Hepatocyte (in vitro differentiated cells): ENCODE measurements around the gene CTPS2. TPM values are rescaled to one million over a fixed set of nuclear protein-coding genes. Genes with fewer than 3 reads are reported as not detected.

Experiments
- DNase-seq: peaks from one replicate; pipeline ENCODE4 v3.0.0-alpha.2; 2016; ENCODE audit warnings: low spot score
- H2AFZ ChIP-seq: fragments of 200-600 bp; sonication (generic); 2 replicates; pipeline ENCODE4 v1.6.0; 2016; ENCODE audit warnings: antibody characterized with exemption, mild to moderate bottlenecking
- H3K27ac ChIP-seq: fragments of 200-600 bp; sonication (generic); 2 replicates; pipeline ENCODE4 v1.5.1; 2016; ENCODE audit warnings: mild to moderate bottlenecking
- H3K27me3 ChIP-seq: fragments of 200-600 bp; sonication (generic); 2 replicates; pipeline ENCODE4 v1.6.1; 2016
- H3K36me3 ChIP-seq: fragments of 200-600 bp; sonication (generic); replicated peaks from 2 replicates; pipeline ENCODE4 v1.5.1; 2016; ENCODE audit warnings: low read depth; ENCODE audit not compliant: insufficient read depth
- H3K4me1 ChIP-seq: fragments of 200-600 bp; sonication (generic); 2 replicates; pipeline ENCODE4 v1.5.1; 2016; ENCODE audit warnings: mild to moderate bottlenecking, moderate library complexity; ENCODE audit not compliant: insufficient read depth
- H3K4me2 ChIP-seq: fragments of 200-600 bp; sonication (generic); 2 replicates; pipeline ENCODE4 v1.6.0; 2016
- H3K4me3 ChIP-seq: fragments of 200-600 bp; sonication (generic); 2 replicates; pipeline ENCODE4 v1.5.1; 2016; ENCODE audit warnings: mild to moderate bottlenecking
- H3K79me2 ChIP-seq: fragments of 200-600 bp; sonication (generic); 2 replicates; pipeline ENCODE4 v1.6.0; 2017; ENCODE audit warnings: mild to moderate bottlenecking
- H3K9me2 ChIP-seq: fragments of 200-600 bp; sonication (generic); replicated peaks from 2 replicates; pipeline ENCODE4 v1.6.0; 2017; ENCODE audit warnings: mild to moderate bottlenecking; ENCODE audit not compliant: insufficient read depth
- H3K9me3 ChIP-seq: fragments of 200-600 bp; sonication (generic); 2 replicates; pipeline ENCODE4 v1.5.1; 2016; ENCODE audit warnings: low read depth, mild to moderate bottlenecking
- H4K20me1 ChIP-seq: fragments of 200-600 bp; sonication (generic); 2 replicates; pipeline ENCODE4 v1.6.0; 2016; ENCODE audit warnings: mild to moderate bottlenecking; ENCODE audit not compliant: insufficient read depth, poor library complexity, severe bottlenecking
- CTCF ChIP-seq: fragments of 200-600 bp; sonication (generic); IDR thresholded peaks from 2 replicates; pipeline ENCODE4 v1.5.1; 2016; ENCODE audit warnings: antibody characterized with exemption, mild to moderate bottlenecking; ENCODE audit not compliant: poor library complexity
- EZH2 ChIP-seq: fragments of 200-600 bp; sonication (generic); IDR thresholded peaks from 2 replicates; pipeline ENCODE4 v1.6.1; 2016; ENCODE audit warnings: antibody characterized with exemption, mild to moderate bottlenecking, borderline replicate concordance
- EZH2phosphoT487 ChIP-seq: fragments of 200-600 bp; sonication (generic); IDR thresholded peaks from one replicate; pipeline ENCODE4 v1.6.1; 2018; ENCODE audit warnings: antibody characterized with exemption, mild to moderate bottlenecking, low read depth, moderate library complexity; ENCODE audit not compliant: unreplicated experiment, severe bottlenecking
- WGBS: methylation state at CpG from one replicate; pipeline ENCODE4 v1.1.6; 2016; ENCODE audit warnings: low lambda C conversion rate; ENCODE audit errors: missing lambda C conversion rate; 5-methylcytosine and 5-hydroxymethylcytosine counted together
- microRNA counts: library from miRNA; unstranded; fragments of <30 nt; microRNA quantifications from one replicate; lab custom pipeline; 2017
- microRNA-seq: library from miRNA; unstranded; fragments of <30 nt; microRNA quantifications from one replicate; pipeline ENCODE4, GENCODE V29; 2017
- polyA plus RNA-seq: library from polyadenylated mRNA; unstranded; fragments of >200 nt; fragmentation: Nextera tagmentation; extraction: Ambion mirVana; gene quantifications from 2 replicates; pipeline ENCODE4 v1.2.1, GENCODE V29; 2016
- small RNA-seq: library from RNA; depleted of rRNA; stranded (forward); fragments of <200 nt; gene quantifications from one replicate; pipeline ENCODE3, GENCODE V24; 2014
- total RNA-seq: library from RNA; depleted of rRNA; stranded (reverse); fragments of >200 nt; gene quantifications from 2 replicates; pipeline ENCODE4 v1.2.3, GENCODE V29; 2014

The CTPS2 gene
- total and polyA plus RNA-seq, 2 experiments from 2014 or later, result 26.2 to 55.7 TPM

GRCh38 chrX:16544969-16545368 lies 167.5 kb downstream of the CTPS2 start:
- H2AFZ ChIP-seq, result no peak overlapping the region
- TF ChIP-seq EZH2phosphoT487 (no peak), EZH2 (no peak), CTCF (no peak)
- no peak overlapping the region for H3K4me3 ChIP-seq
- no peak overlapping the region for H3K4me2 ChIP-seq
- H3K9me3 ChIP-seq, result no peaks in the 10 kb centered on the region
- H3K36me3 ChIP-seq, result no peaks in the 10 kb centered on the region
- no peaks in the 10 kb centered on the region for H3K9me2 ChIP-seq
- 89% methylated on average over 3 of the region's 3 CpGs for WGBS
- no peaks in the 10 kb centered on the region for H3K79me2 ChIP-seq
- no peaks in the 10 kb centered on the region for H4K20me1 ChIP-seq
- H3K27me3 ChIP-seq, result no peaks in the 10 kb centered on the region
- DNase-seq, result no peak
- H3K27ac ChIP-seq, result no peak overlapping the region
- H3K4me1 ChIP-seq, result no peaks in the 10 kb centered on the region

MicroRNA genes within 50 kb of the gene (microRNA counts, 767-probe panel; counts per million panel counts)
- not detected for microRNA hsa-miR-548am-3p (lab: Ali Mortazavi, UCI)

Small RNAs within 50 kb of the gene (microRNA-seq; reads per million reads assigned to microRNA genes)
- not detected for gene MIR548AM

Small RNAs within 50 kb of the gene (small RNA-seq; reads per million reads assigned to genes)
- not detected for gene MIR548AM

Other genes with a start within 250 kb of the CTPS2 start
- 35.3 and 51.1 TPM in 2 replicates for gene S100G, start 62.5 kb downstream of the CTPS2 start, total RNA-seq
- gene S100G, start 62.5 kb downstream of the CTPS2 start, polyA plus RNA-seq, result 4.1 and 8.1 TPM in 2 replicates
- 57.8 and 59.7 TPM in 2 replicates for gene SYAP1, start 6.9 kb upstream of the CTPS2 start, total RNA-seq
- 50.2 and 52.1 TPM in 2 replicates for gene SYAP1, start 6.9 kb upstream of the CTPS2 start, polyA plus RNA-seq
- 23.4 and 24.0 TPM in 2 replicates for gene TXLNG, start 73.8 kb upstream of the CTPS2 start, total RNA-seq
- 9.7 and 11.4 TPM in 2 replicates for gene TXLNG, start 73.8 kb upstream of the CTPS2 start, polyA plus RNA-seq
- gene RBBP7, start 157.7 kb upstream of the CTPS2 start, total RNA-seq, result 170 and 185 TPM in 2 replicates
- gene RBBP7, start 157.7 kb upstream of the CTPS2 start, polyA plus RNA-seq, result 260 and 263 TPM in 2 replicates
- gene REPS2, start 234.0 kb upstream of the CTPS2 start, total RNA-seq, result 3.3 and 5.0 TPM in 2 replicates
- 2.0 and 3.4 TPM in 2 replicates for gene REPS2, start 234.0 kb upstream of the CTPS2 start, polyA plus RNA-seq